PFSK-1 (cell line): Measurements from ENCODE around the gene HAVCR2.

Experiments
- POLR2AphosphoS5 ChIP-seq: IDR thresholded peaks from 2 replicates; pipeline ENCODE4 v1.6.1; 2012; ENCODE audit warnings: low read depth, mild to moderate bottlenecking, control low read depth, low read length, moderate library complexity
- SIN3A ChIP-seq: IDR thresholded peaks from 2 replicates; pipeline ENCODE4 v1.6.1; 2012; ENCODE audit warnings: mild to moderate bottlenecking, low read length, moderate library complexity, borderline replicate concordance; ENCODE audit not compliant: insufficient read depth
- TF ChIP-seq, protein P1 (sequence below), 2 experiments: IDR thresholded peaks; 2 replicates each; pipeline versions ENCODE4 v1.6.1 to v1.8.0; 2011 to 2012; ENCODE audit warnings: low read depth in 2 of 2, low read length in 2 of 2, control low read depth in 1 of 2, inconsistent platforms in 1 of 2, mild to moderate bottlenecking in 1 of 2, moderate library complexity in 1 of 2; ENCODE audit not compliant: insufficient read depth in 1 of 2

DNA sequence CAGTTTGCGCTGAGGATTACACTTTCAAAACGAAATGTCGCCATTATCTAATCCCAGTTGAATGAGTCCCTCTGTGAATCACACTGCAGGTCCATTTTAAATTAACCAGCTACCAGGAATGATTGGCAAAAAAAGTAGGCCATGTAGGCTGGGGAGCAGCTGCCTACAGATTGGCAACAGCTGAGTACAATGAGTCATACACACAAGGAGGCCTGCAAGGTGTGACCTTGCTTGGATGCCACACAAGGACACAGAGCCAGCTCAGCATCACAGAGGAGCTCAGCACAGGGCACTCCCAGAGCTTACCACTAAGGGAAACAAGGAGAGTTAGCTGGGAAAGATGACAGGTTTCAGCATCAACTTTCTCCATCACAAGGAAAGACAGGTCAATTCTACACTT, 62.8 kb downstream of the HAVCR2 start:
- TF ChIP-seq, protein P1, sequence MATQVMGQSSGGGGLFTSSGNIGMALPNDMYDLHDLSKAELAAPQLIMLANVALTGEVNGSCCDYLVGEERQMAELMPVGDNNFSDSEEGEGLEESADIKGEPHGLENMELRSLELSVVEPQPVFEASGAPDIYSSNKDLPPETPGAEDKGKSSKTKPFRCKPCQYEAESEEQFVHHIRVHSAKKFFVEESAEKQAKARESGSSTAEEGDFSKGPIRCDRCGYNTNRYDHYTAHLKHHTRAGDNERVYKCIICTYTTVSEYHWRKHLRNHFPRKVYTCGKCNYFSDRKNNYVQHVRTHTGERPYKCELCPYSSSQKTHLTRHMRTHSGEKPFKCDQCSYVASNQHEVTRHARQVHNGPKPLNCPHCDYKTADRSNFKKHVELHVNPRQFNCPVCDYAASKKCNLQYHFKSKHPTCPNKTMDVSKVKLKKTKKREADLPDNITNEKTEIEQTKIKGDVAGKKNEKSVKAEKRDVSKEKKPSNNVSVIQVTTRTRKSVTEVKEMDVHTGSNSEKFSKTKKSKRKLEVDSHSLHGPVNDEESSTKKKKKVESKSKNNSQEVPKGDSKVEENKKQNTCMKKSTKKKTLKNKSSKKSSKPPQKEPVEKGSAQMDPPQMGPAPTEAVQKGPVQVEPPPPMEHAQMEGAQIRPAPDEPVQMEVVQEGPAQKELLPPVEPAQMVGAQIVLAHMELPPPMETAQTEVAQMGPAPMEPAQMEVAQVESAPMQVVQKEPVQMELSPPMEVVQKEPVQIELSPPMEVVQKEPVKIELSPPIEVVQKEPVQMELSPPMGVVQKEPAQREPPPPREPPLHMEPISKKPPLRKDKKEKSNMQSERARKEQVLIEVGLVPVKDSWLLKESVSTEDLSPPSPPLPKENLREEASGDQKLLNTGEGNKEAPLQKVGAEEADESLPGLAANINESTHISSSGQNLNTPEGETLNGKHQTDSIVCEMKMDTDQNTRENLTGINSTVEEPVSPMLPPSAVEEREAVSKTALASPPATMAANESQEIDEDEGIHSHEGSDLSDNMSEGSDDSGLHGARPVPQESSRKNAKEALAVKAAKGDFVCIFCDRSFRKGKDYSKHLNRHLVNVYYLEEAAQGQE (IDR thresholded peaks at IDR 0.05; ENCODE audit: insufficient read depth in 1 of 2, low read depth in 2 of 2, low read length in 2 of 2): no peak
- no peak for TF ChIP-seq POLR2AphosphoS5
- TF ChIP-seq SIN3A: no peak
